GM18499 (cell line): ENCODE measurements around the gene FAM237A.

ENCODE experiments used
- ATAC-seq: cut with Tn5 transposase; IDR thresholded peaks from one replicate; pipeline ENCODE4 v1.9.1; 2021; ENCODE audit warnings: moderate number of reproducible peaks; ENCODE audit not compliant: insufficient read depth, unreplicated experiment

The FAM237A gene

DNA sequence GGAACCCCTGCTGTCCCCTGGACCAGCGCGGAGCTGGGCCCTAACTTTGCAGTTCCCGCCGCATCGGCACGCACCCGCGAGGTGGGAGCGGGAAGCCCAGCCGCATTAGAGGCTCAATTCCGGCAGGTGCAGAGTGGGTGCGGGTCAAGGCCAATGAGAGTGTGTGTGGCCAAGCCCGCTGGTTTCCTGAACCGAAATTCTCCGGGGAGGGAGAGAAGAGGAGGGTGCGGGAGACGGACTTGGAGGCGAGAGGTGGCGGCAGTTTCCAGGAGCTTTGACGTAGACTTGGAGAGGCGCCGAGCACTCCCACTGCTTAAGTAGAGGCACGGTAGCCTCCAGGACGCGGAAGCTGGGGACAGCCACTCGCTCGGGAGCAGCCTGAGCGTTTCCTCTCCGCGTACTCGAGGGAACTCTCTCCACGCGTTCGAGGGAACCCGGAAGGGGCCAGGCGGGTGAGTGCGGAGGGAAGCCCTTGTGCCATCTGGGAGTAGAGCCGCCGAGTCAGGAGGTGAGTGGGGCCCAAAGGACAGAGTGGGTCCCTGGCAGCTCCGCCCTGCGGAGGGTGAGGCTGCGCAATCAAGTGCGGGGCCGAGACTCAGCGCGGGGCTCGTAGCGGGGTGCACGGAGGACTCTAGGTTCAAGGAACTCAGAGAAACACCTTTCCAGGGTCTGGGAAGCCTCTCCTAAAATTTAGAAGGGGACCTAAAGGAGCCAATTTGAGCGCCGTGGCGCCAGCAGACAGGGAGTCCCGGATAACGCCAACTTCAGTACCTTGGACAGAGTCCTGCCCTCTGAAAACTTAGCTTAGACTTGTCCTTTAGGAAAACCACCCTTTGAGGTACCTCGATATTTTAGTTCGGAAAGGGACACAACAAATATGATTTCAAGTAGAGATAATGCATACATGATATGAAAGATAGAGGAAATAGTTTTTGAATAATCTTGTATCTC is at the start of gene FAM237A:
FAM237A (plus strand) TSS at position 413 of the 951 bp plus-strand sequence. CDS start 1,750 bp downstream, outside the sequence.
- no peak for ATAC-seq

DNA sequence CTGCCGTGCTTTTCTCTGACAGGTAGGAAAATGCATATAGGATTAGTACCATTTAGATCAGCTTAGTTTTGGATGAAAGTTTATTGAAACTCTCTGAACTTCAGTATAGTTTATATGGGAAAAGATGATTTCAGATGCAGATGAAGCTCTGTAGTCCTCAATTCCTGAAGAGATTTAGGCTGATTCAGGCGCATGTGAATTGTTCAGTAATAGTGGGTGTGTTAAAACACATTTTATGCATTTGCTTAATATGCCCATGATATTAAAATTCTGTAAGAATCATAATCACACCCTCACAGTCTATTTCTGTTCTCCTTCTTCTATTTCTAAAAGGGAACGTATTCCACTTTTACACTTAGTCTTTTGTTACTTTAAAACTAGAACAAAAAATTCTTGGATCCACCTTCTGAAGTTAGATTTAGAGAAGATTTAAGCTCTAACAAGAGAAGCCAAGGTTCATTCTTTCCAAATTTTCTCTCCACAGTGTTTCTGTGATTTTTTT is 44.5 kb upstream of the FAM237A start:
- ATAC-seq = no peak

DNA sequence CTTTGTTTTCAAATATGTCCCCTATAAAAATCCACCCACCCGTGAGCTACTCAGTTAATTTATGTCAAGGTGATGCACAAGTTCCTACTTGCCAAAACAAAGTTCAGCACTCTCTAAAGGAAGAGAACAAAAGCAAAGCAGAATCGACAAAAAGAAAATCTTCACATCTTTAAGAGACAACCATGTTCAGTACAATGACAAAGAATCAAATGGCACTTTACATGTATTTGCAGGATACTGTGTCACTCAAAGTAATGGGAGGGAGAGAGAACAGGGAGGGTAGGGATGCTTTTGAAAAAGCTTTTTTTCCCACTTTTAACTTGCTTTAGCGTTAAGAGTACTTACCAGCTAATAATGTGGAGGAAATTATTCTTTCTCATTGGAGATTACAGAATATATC is 39.0 kb upstream of the FAM237A start:
- no peak for ATAC-seq

DNA sequence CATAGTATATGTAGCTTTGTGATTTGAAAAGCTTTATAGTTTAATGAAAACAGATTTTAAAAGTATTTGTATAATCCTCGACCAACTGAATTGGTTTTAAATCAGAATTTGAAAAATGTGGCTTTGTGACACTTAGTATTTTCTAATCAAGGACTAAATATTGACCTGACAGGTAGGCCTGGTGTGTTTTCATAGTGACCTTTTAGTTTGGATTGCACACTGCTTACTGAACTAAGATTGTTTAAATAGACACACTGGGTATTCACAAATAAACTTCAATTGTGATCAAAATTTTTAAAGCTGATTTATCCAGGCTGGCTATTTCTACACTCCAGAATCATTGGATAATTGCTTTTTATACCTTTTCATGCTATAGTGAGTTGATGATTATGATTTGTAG is 31.8 kb upstream of the FAM237A start:
- no peak for ATAC-seq

DNA sequence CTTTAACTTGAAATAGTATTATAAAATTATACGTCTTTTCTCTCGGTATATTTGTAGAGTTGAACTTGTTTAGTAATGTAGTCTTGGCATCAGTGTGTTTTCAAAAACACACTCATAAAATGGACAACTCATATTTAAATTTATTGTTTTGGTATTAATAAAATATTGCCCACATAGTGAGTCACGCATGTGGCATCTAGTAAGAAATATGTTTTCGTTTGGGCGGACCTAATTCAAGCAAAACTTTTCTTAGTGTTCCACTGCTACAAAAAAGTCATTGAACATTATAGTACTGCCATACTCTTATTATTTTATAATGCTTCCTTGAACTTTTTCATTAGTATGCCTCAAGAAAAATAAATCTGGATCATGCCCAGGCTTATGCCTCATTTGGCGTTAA is 31.1 kb upstream of the FAM237A start:
- ATAC-seq = no peak

DNA sequence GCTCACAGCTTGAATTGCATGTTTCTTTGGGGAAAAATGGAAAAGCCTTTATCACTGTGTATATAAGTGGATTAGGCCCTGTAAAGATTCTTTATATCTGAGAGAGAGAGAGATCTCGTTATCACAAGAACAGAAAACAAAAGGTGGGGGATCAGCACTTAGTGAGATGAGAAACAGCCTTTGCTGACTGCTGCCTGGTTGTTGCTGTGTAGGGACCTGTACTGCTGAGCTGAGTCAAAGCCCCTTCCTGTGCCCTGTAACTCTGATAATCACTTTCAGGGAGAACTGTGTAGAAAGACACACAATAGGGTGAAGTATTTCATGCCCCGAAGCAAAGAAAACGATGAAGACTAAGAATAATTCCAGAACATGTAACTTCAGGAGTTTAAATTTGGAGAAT is 30.6 kb upstream of the FAM237A start:
- ATAC-seq = no peak

GRCh38 chr2:206614811-206615210 is 27.5 kb upstream of the FAM237A start:
- ATAC-seq = no peak

DNA sequence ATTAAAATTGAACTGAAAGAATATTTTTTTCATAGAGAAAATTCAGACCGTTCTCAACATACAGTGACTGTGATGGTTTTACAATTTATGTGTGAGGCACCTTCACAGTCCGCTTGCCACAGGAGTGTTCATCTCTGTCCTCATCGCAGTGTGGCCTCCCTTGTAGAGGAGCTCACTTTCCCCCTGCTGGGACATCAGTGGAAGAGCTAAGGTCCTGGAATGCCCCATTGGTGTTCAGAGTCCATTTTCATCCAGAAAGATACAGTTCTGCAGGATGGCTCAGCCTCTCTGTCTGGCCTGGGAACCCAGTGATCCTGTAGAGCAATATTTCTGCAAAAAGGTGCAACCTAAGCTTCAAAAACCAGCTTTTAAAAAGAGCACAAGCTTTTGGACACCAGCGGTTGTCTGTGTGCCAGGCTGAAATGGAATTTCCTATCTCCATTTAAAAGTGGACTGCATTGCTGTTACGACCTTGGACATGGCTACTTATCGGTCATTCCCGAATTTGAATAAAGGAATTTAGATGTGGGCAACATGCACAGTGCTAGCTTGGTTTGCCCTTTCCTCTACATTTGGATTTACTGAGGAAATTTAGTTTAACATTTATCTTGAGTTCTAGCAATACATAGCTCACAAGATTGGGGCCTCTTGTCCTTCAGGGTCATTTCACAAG is 26.7 kb upstream of the FAM237A start:
- ATAC-seq = no peak

GRCh38 chr2:206616151-206616550 is 26.1 kb upstream of the FAM237A start:
- no peak for ATAC-seq

- ATAC-seq = no peak
These were observed 23.3 kb upstream of the FAM237A start for GRCh38 chr2:206619011-206619410.

DNA sequence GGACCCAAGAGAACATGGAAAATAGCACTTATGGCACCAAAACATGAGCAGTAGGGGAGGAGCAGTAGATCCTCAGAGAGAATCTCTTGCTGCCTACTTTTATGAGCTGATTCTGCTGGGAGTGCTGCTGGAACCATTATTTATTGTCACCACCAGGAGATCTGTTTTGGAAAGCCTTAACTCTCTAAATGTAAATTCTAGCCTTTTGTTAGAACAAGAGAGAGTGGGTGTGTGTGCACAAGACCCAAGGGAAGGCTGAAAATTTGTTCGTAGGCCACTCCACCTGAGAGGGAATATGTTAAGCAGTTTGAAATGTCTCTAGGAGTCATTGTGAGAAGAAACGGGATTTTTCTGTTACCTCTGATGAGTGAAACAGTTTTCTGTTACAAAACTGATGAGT is 16.2 kb upstream of the FAM237A start:
- ATAC-seq = no peak

- ATAC-seq = no peak
These were observed 14.7 kb upstream of the FAM237A start for GRCh38 chr2:206627632-206628031.

- ATAC-seq = no peak
These were observed 10.9 kb upstream of the FAM237A start for GRCh38 chr2:206631340-206631739.

GRCh38 chr2:206635015-206635414 is 7.3 kb upstream of the FAM237A start:
- ATAC-seq = no peak

DNA sequence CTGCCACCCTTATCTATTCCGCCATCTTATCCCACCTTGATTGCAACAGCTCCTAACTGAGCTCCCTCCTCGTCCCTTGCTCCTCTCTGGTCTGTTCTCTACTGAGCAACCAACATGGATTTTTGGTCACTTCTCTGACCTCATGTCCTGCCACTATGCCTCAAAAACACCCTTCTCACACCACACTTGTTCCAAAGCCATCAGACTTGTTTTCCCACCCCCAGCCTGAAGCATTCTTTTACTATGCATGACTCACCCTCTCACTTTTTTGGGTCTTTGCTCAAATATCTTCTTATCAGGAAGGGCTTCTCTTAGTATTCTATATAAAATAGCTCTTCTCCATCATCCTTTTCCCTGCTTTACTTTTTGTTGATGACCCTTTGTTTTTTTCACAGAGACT is 2.7 kb upstream of the FAM237A start:
- no peak for ATAC-seq

GRCh38 chr2:206641226-206641625 is 1.1 kb upstream of the FAM237A start:
- ATAC-seq = no peak

- ATAC-seq = no peak
These were observed 5.7 kb downstream of the FAM237A start for GRCh38 chr2:206647985-206648384.

GRCh38 chr2:206657087-206657486 is 14.8 kb downstream of the FAM237A start:
- no peak for ATAC-seq

- no peak for ATAC-seq
These were observed 23.0 kb downstream of the FAM237A start for GRCh38 chr2:206665251-206665650.

DNA sequence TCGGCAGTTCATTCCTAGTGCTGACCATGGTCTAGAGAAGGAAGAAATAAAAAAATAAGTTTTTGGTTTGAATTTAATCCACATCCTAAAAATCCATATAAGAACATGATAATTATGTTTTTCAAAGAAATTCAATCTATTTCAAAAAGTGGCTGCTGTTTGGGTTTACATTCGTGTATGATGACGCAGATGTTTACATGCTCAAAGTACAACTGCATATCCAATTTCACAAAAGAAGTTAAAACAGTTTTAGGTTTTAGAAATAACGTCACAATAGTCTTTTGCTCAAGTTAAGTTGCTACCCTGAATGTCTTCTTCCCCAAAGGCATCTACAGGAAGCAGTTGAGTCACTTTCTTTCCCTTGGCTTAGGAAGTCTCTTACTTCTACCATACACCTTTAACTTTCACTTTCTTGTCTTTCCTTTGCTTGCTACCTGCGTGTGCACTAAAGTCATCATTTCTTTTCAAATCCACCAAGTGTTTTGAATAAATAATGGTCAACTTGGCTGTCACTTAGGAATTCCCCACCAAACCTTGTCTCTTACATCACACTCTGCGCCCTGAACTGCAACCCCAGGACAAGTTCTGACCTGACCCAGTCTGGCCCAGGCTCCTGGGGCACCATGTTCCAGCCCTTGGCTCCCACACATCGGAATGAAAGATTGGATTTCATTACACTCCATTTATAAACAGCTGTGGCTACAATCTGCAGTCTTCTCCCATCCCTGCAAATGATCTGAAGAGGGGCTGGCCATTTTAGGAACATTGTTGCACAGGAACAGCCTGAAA is 28.4 kb downstream of the FAM237A start:
- ATAC-seq = no peak

GRCh38 chr2:206683546-206683945 is 41.3 kb downstream of the FAM237A start:
- no peak for ATAC-seq
